ENCODE results near the gene F8. TPM values are rescaled to one million over a fixed set of nuclear protein-coding genes. Genes with fewer than 3 reads are reported as not detected.

F8 gene
- 1 to 10 TPM; 1.3 to 2.4 (median 1.5) TPM for total RNA-seq

GRCh38 chrX:155022585-155022984, at the start of gene F8:
F8 (minus strand) TSS chrX:155022723; CDS start chrX:155022552, 171 bp downstream.
- no peak for ATAC-seq
- Mint-ChIP-seq H3K4me1 (ENCODE audit: low read depth) (no peaks in the 10 kb centered on the region), H3K9me3 (no peaks in the 10 kb centered on the region), H3K27me3 (ENCODE audit: low read depth) (no peaks in the 10 kb centered on the region), H3K36me3 (ENCODE audit: insufficient read depth) (no peaks in the 10 kb centered on the region), H3K4me3 (no peak within 1 kb of the TSS)
- DNase-seq = no peak

- no peak for DNase-seq
- H3K27me3 Mint-ChIP-seq (ENCODE audit: low read depth) = no peaks in the 10 kb centered on the region
- H3K9me3 Mint-ChIP-seq = no peaks in the 10 kb centered on the region
- H3K4me3 Mint-ChIP-seq = peak overlapping the region; percentile 92
- peaks cover 50% of the 10 kb centered on the region for H3K4me1 Mint-ChIP-seq (ENCODE audit: low read depth)
- no peak for ATAC-seq
- H3K36me3 Mint-ChIP-seq (ENCODE audit: insufficient read depth) = peaks cover 20% of the 10 kb centered on the region
Measured at GRCh38 chrX:155071694-155072280, 49.3 kb upstream of the F8 start.

GRCh38 chrX:155070975-155071693, 48.6 kb upstream of the F8 start, which contains the start of the genes BRCC3, CMC4 and MTCP1:
BRCC3 (plus strand) TSS chrX:155071508; CDS start chrX:155071528, 20 bp downstream.
CMC4 (minus strand) TSS chrX:155071136; CDS start chrX:155064023, 7,113 bp downstream.
MTCP1 (minus strand) TSS chrX:155071136; CDS start chrX:155066010, 5,126 bp downstream.
- Mint-ChIP-seq H3K4me1 (ENCODE audit: low read depth) (peaks cover 50% of the 10 kb centered on the region), H3K27me3 (ENCODE audit: low read depth) (no peaks in the 10 kb centered on the region), H3K36me3 (ENCODE audit: insufficient read depth) (peaks cover 20% of the 10 kb centered on the region), H3K9me3 (no peaks in the 10 kb centered on the region), H3K4me3 (peak within 1 kb of the TSS; percentile 92)
- ATAC-seq = peak; percentile 95 to 97
- peak; percentile 63 for DNase-seq

GRCh38 chrX:155070663-155070974, 48.1 kb upstream of the F8 start:
- no peak for ATAC-seq
- no peak for DNase-seq

GRCh38 chrX:155070038-155070437, 47.5 kb upstream of the F8 start:
- peaks cover 43% of the 10 kb centered on the region for H3K4me1 Mint-ChIP-seq (ENCODE audit: low read depth)
- DNase-seq = no peak
- ATAC-seq = no peak

More at GRCh38 chrX:155070663-155070974, 48.1 kb upstream of the F8 start:
- Mint-ChIP-seq H3K4me3 (peak overlapping the region; percentile 83), H3K36me3 (ENCODE audit: insufficient read depth) (peaks cover 19% of the 10 kb centered on the region), H3K27me3 (ENCODE audit: low read depth) (no peaks in the 10 kb centered on the region), H3K4me1 (ENCODE audit: low read depth) (peaks cover 49% of the 10 kb centered on the region), H3K9me3 (no peaks in the 10 kb centered on the region)

GRCh38 chrX:155069414-155069813, 46.9 kb upstream of the F8 start:
- H3K27me3 Mint-ChIP-seq (ENCODE audit: low read depth) = no peaks in the 10 kb centered on the region
- peak overlapping the region; percentile 83 for H3K4me3 Mint-ChIP-seq
- H3K36me3 Mint-ChIP-seq (ENCODE audit: insufficient read depth) = peaks cover 12% of the 10 kb centered on the region
- H3K4me1 Mint-ChIP-seq (ENCODE audit: low read depth) = peaks cover 42% of the 10 kb centered on the region
- DNase-seq (no peak), ATAC-seq (no peak)
- H3K9me3 Mint-ChIP-seq = no peaks in the 10 kb centered on the region

More at GRCh38 chrX:155070038-155070437, 47.5 kb upstream of the F8 start:
- H3K9me3 Mint-ChIP-seq = no peaks in the 10 kb centered on the region
- H3K4me3 Mint-ChIP-seq = peak overlapping the region; percentile 83
- H3K36me3 Mint-ChIP-seq (ENCODE audit: insufficient read depth) = peaks cover 13% of the 10 kb centered on the region
- no peaks in the 10 kb centered on the region for H3K27me3 Mint-ChIP-seq (ENCODE audit: low read depth)

GRCh38 chrX:155068165-155068564, 45.6 kb upstream of the F8 start:
- ATAC-seq (no peak), DNase-seq (no peak)
- Mint-ChIP-seq H3K36me3 (ENCODE audit: insufficient read depth) (peaks cover 4% of the 10 kb centered on the region), H3K4me3 (no peak overlapping the region), H3K9me3 (no peaks in the 10 kb centered on the region), H3K4me1 (ENCODE audit: low read depth) (peaks cover 30% of the 10 kb centered on the region), H3K27me3 (ENCODE audit: low read depth) (no peaks in the 10 kb centered on the region)

GRCh38 chrX:155065035-155065734, 42.7 kb upstream of the F8 start:
- peaks cover 5% of the 10 kb centered on the region for H3K36me3 Mint-ChIP-seq (ENCODE audit: insufficient read depth)
- no peaks in the 10 kb centered on the region for H3K27me3 Mint-ChIP-seq (ENCODE audit: low read depth)
- no peak for DNase-seq
- ATAC-seq = no peak
- no peak overlapping the region for H3K4me3 Mint-ChIP-seq
- peaks cover 20% of the 10 kb centered on the region for H3K4me1 Mint-ChIP-seq (ENCODE audit: low read depth)
- H3K9me3 Mint-ChIP-seq = no peaks in the 10 kb centered on the region

- Mint-ChIP-seq H3K9me3 (no peaks in the 10 kb centered on the region), H3K4me1 (ENCODE audit: low read depth) (peaks cover 10% of the 10 kb centered on the region)
- ATAC-seq = no peak
Measured at GRCh38 chrX:155061760-155062159, 39.2 kb upstream of the F8 start.

GRCh38 chrX:155056877-155057792, 34.6 kb upstream of the F8 start:
- Mint-ChIP-seq H3K9me3 (no peaks in the 10 kb centered on the region), H3K4me3 (peak overlapping the region; percentile 45), H3K4me1 (ENCODE audit: low read depth) (peaks cover 23% of the 10 kb centered on the region), H3K36me3 (ENCODE audit: insufficient read depth) (peaks cover 15% of the 10 kb centered on the region), H3K27me3 (ENCODE audit: low read depth) (no peaks in the 10 kb centered on the region)
- DNase-seq = peak; percentile 41
- peak; percentile 76 to 83 for ATAC-seq

More at GRCh38 chrX:155061760-155062159, 39.2 kb upstream of the F8 start:
- no peak for DNase-seq
- Mint-ChIP-seq H3K27me3 (ENCODE audit: low read depth) (no peaks in the 10 kb centered on the region), H3K36me3 (ENCODE audit: insufficient read depth) (peaks cover 4% of the 10 kb centered on the region), H3K4me3 (no peak overlapping the region)

- H3K9me3 Mint-ChIP-seq = no peaks in the 10 kb centered on the region
- DNase-seq = no peak
Measured at GRCh38 chrX:155056471-155056870, 33.9 kb upstream of the F8 start.

GRCh38 chrX:155055494-155055893, 33.0 kb upstream of the F8 start:
- no peak for ATAC-seq
- Mint-ChIP-seq H3K36me3 (ENCODE audit: insufficient read depth) (peaks cover 20% of the 10 kb centered on the region), H3K4me3 (no peak overlapping the region), H3K4me1 (ENCODE audit: low read depth) (peaks cover 32% of the 10 kb centered on the region), H3K27me3 (ENCODE audit: low read depth) (no peaks in the 10 kb centered on the region), H3K9me3 (no peaks in the 10 kb centered on the region)
- no peak for DNase-seq

More at GRCh38 chrX:155056471-155056870, 33.9 kb upstream of the F8 start:
- no peak overlapping the region for H3K4me3 Mint-ChIP-seq
- no peaks in the 10 kb centered on the region for H3K27me3 Mint-ChIP-seq (ENCODE audit: low read depth)
- peaks cover 24% of the 10 kb centered on the region for H3K4me1 Mint-ChIP-seq (ENCODE audit: low read depth)
- peaks cover 18% of the 10 kb centered on the region for H3K36me3 Mint-ChIP-seq (ENCODE audit: insufficient read depth)
- no peak for ATAC-seq

- no peaks in the 10 kb centered on the region for H3K9me3 Mint-ChIP-seq
- no peak overlapping the region for H3K4me3 Mint-ChIP-seq
- peaks cover 40% of the 10 kb centered on the region for H3K4me1 Mint-ChIP-seq (ENCODE audit: low read depth)
- H3K27me3 Mint-ChIP-seq (ENCODE audit: low read depth) = no peaks in the 10 kb centered on the region
- peaks cover 20% of the 10 kb centered on the region for H3K36me3 Mint-ChIP-seq (ENCODE audit: insufficient read depth)
- ATAC-seq (no peak), DNase-seq (no peak)
Measured at GRCh38 chrX:155054255-155054654, 31.7 kb upstream of the F8 start.

- Mint-ChIP-seq H3K36me3 (ENCODE audit: insufficient read depth) (peaks cover 23% of the 10 kb centered on the region), H3K27me3 (ENCODE audit: low read depth) (no peaks in the 10 kb centered on the region), H3K4me3 (no peak overlapping the region), H3K4me1 (ENCODE audit: low read depth) (peaks cover 46% of the 10 kb centered on the region), H3K9me3 (no peaks in the 10 kb centered on the region)
- DNase-seq (no peak), ATAC-seq (no peak)
Measured at GRCh38 chrX:155053656-155054055, 31.1 kb upstream of the F8 start.
